ENCODE results near the gene NDUFA13. TPM values are rescaled to one million over a fixed set of nuclear protein-coding genes. Genes with fewer than 3 reads are reported as not detected.

Gene NDUFA13
- total and polyA plus RNA-seq, 4 experiments from 2014 or later: 191 to 316 (median 232) TPM

GRCh38 chr19:19570571-19570970 is 54.5 kb downstream of the NDUFA13 start:
- Histone ChIP-seq H3K27me3 (ENCODE audit: insufficient read depth, low read length) (no peaks in the 10 kb centered on the region), H3K27ac (ENCODE audit: low read depth, low read length) (no peak overlapping the region), H3K4me1 (ENCODE audit: insufficient read depth, low read length) (no peaks in the 10 kb centered on the region), H3K4me3 (ENCODE audit: low read length in 2 of 2) (no peak overlapping the region), H3K36me3 (ENCODE audit: insufficient read depth, low read length) (peaks cover 10% of the 10 kb centered on the region), H3K9me3 (ENCODE audit: control insufficient read depth in 1 of 2, low read length in 2 of 2) (no peaks in the 10 kb centered on the region)
- Mint-ChIP-seq H3K27ac (peak overlapping the region in 6 of 7 donors; percentile 8 to 82 (median 37)), H3K27me3 (no peaks in the 10 kb centered on the region), H3K4me1 (peaks cover 2 to 13% (median 10%) of the 10 kb centered on the region in 4 donors), H3K36me3 (peaks cover 19 to 37% of the 10 kb centered on the region in 2 donors), H3K9me3 (no peaks in the 10 kb centered on the region), H3K4me3 (no peak overlapping the region)
- ChIA-PET POLR2A (ENCODE audit: partially characterized antibody) (no interaction called here), CTCF (ENCODE audit: partially characterized antibody) (no interaction called here)
- DNase-seq: peak in 1 of 5 donors; percentile 3
- intact Hi-C loops (cut with micrococcal nuclease): no loop called here

- Histone ChIP-seq H3K27ac (ENCODE audit: low read depth, low read length) (no peak overlapping the region), H3K4me3 (ENCODE audit: low read length in 2 of 2) (no peak overlapping the region), H3K27me3 (ENCODE audit: insufficient read depth, low read length) (no peaks in the 10 kb centered on the region), H3K4me1 (ENCODE audit: insufficient read depth, low read length) (no peaks in the 10 kb centered on the region), H3K9me3 (ENCODE audit: control insufficient read depth in 1 of 2, low read length in 2 of 2) (no peaks in the 10 kb centered on the region), H3K36me3 (ENCODE audit: insufficient read depth, low read length) (peaks cover 10% of the 10 kb centered on the region)
- Mint-ChIP-seq H3K36me3 (peaks cover 19 to 35% of the 10 kb centered on the region in 2 donors), H3K9me3 (no peaks in the 10 kb centered on the region), H3K4me1 (peaks cover 2 to 15% (median 10%) of the 10 kb centered on the region in 4 donors), H3K4me3 (no peak overlapping the region), H3K27me3 (no peaks in the 10 kb centered on the region), H3K27ac (peak overlapping the region in 2 of 7 donors; percentile 75)
- intact Hi-C loops (cut with micrococcal nuclease): no loop called here
- DNase-seq: peak in 1 of 5 donors; percentile 13
- ChIA-PET POLR2A (ENCODE audit: partially characterized antibody) (no interaction called here), CTCF (ENCODE audit: partially characterized antibody) (interaction anchor here (0.6 kb wide), 1 partner anchor 142 kb away, joined by 3 read pairs; no protein-coding TSS in a partner anchor)
Measured at GRCh38 chr19:19571071-19571786, 55.2 kb downstream of the NDUFA13 start.

GRCh38 chr19:19575411-19575810 is 59.4 kb downstream of the NDUFA13 start:
- Mint-ChIP-seq H3K27ac (peak overlapping the region in 3 of 7 donors; percentile 9 to 66 (median 12)), H3K4me1 (peaks cover 2 to 15% (median 10%) of the 10 kb centered on the region in 4 donors), H3K9me3 (peaks cover 0 to 1% (median 0%) of the 10 kb centered on the region in 8 donors), H3K36me3 (peaks cover 8 to 17% of the 10 kb centered on the region in 2 donors), H3K27me3 (no peaks in the 10 kb centered on the region), H3K4me3 (no peak overlapping the region)
- peaks cover 6% of the 10 kb centered on the region for H3K36me3 ChIP-seq (ENCODE audit: insufficient read depth, low read length)
- ChIA-PET CTCF (ENCODE audit: partially characterized antibody) (interaction anchor here (2.1 kb wide), 1 partner anchor 22 kb away, joined by 11 read pairs; no protein-coding TSS in a partner anchor), POLR2A (ENCODE audit: partially characterized antibody) (interaction anchor here (1.2 kb wide), 1 partner anchor 53 kb away, joined by 5 read pairs; the partner anchor contains the start of gene LPAR2)
- no peak for DNase-seq
- no peaks in the 10 kb centered on the region for H3K4me1 ChIP-seq (ENCODE audit: insufficient read depth, low read length)
- H3K27me3 ChIP-seq (ENCODE audit: insufficient read depth, low read length): no peaks in the 10 kb centered on the region
- no peaks in the 10 kb centered on the region for H3K9me3 ChIP-seq (ENCODE audit: control insufficient read depth in 1 of 2, low read length in 2 of 2)
- intact Hi-C loops (cut with micrococcal nuclease): no loop called here
- H3K4me3 ChIP-seq (ENCODE audit: low read length in 2 of 2): no peak overlapping the region
- no peak overlapping the region for H3K27ac ChIP-seq (ENCODE audit: low read depth, low read length)

Other genes with a start within 250 kb of the NDUFA13 start
- not detected for gene TM6SF2, start 242.9 kb upstream of the NDUFA13 start, total RNA-seq
- not detected for gene TM6SF2, start 242.9 kb upstream of the NDUFA13 start, polyA plus RNA-seq
- 10 to 100 TPM; 84.7 to 97.5 TPM for gene SUGP1, start 195.7 kb upstream of the NDUFA13 start, total RNA-seq
- 10 to 100 TPM; 18.3 to 34.4 TPM for gene SUGP1, start 195.7 kb upstream of the NDUFA13 start, polyA plus RNA-seq
- gene MAU2, start 195.4 kb upstream of the NDUFA13 start, total RNA-seq: 100 to 1,000 TPM; 148 to 155 TPM
- gene MAU2, start 195.4 kb upstream of the NDUFA13 start, polyA plus RNA-seq: 10 to 100 TPM; 18.1 to 25.4 TPM
- 100 to 1,000 TPM; 101 to 108 TPM for gene GATAD2A, start 110.5 kb upstream of the NDUFA13 start, total RNA-seq
- gene GATAD2A, start 110.5 kb upstream of the NDUFA13 start, polyA plus RNA-seq: 10 to 100 TPM in 1 of 2 donors, 1 to 10 TPM in 1; 3.8 to 30.6 TPM
- 10 to 100 TPM in 1 of 2 experiments, 1 to 10 TPM in 1; 9.7 to 10.4 TPM for gene TSSK6, start 677 bp upstream of the NDUFA13 start, total RNA-seq
- gene TSSK6, start 677 bp upstream of the NDUFA13 start, polyA plus RNA-seq: 1 to 10 TPM; 1.1 to 2.0 TPM
- 10 to 100 TPM; 15.6 to 18.7 TPM for gene YJEFN3, start 12.7 kb downstream of the NDUFA13 start, total RNA-seq
- under 1 TPM in 1 of 2 donors, not detected in 1; 0.25 TPM for gene YJEFN3, start 12.7 kb downstream of the NDUFA13 start, polyA plus RNA-seq
- gene CILP2, start 22.0 kb downstream of the NDUFA13 start, total RNA-seq: under 1 TPM; 0.09 to 0.14 TPM
- gene CILP2, start 22.0 kb downstream of the NDUFA13 start, polyA plus RNA-seq: not detected
- gene PBX4, start 102.5 kb downstream of the NDUFA13 start, total RNA-seq: 10 to 100 TPM; 46.5 to 56.3 TPM
- 10 to 100 TPM in 1 of 2 donors, 1 to 10 TPM in 1; 3.9 to 11.8 TPM for gene PBX4, start 102.5 kb downstream of the NDUFA13 start, polyA plus RNA-seq
- 10 to 100 TPM; 70.7 to 72.4 TPM for gene LPAR2, start 112.0 kb downstream of the NDUFA13 start, total RNA-seq
- 10 to 100 TPM; 27.2 to 37.7 TPM for gene LPAR2, start 112.0 kb downstream of the NDUFA13 start, polyA plus RNA-seq
- gene GMIP, start 127.4 kb downstream of the NDUFA13 start, total RNA-seq: 100 to 1,000 TPM; 101 to 105 TPM
- 10 to 100 TPM; 28.4 to 49.7 TPM for gene GMIP, start 127.4 kb downstream of the NDUFA13 start, polyA plus RNA-seq
- gene ATP13A1, start 147.5 kb downstream of the NDUFA13 start, total RNA-seq: 100 to 1,000 TPM; 137 to 139 TPM
- 10 to 100 TPM; 21.3 to 54.7 TPM for gene ATP13A1, start 147.5 kb downstream of the NDUFA13 start, polyA plus RNA-seq
- 100 to 1,000 TPM; 152 to 156 TPM for gene ZNF101, start 152.6 kb downstream of the NDUFA13 start, total RNA-seq
- gene ZNF101, start 152.6 kb downstream of the NDUFA13 start, polyA plus RNA-seq: 100 to 1,000 TPM in 1 of 2 donors, 10 to 100 TPM in 1; 97.3 to 113 TPM
- gene ZNF14, start 216.9 kb downstream of the NDUFA13 start, total RNA-seq: 10 to 100 TPM; 31.2 to 32.2 TPM
- 10 to 100 TPM; 13.9 to 22.7 TPM for gene ZNF14, start 216.9 kb downstream of the NDUFA13 start, polyA plus RNA-seq